K562 (cell line): ENCODE results near the gene GLTPD2. TPM values are rescaled to one million over a fixed set of nuclear protein-coding genes. Genes with fewer than 3 reads are reported as not detected.

Source experiments
- BMI1 ChIP-seq: fragments of 150-350 bp; IDR thresholded peaks from 2 replicates; pipeline ENCODE4 v1.6.1; 2014; ENCODE audit warnings: low read length
- GATAD2B ChIP-seq: fragments of 450-650 bp; IDR thresholded peaks from 2 replicates; pipeline ENCODE4 v1.6.1; 2017; ENCODE audit warnings: mild to moderate bottlenecking, borderline replicate concordance
- GTF2E2 ChIP-seq: fragments of 200-800 bp; sonication (Bioruptor generic); IDR thresholded peaks from 2 replicates; pipeline ENCODE4 v1.6.1; 2016; ENCODE audit warnings: missing genetic modification characterization, missing compliant biosample characterization
- JUND ChIP-seq, 2 experiments: IDR thresholded peaks; 2 replicates in 1 of 2; 3 replicates in 1 of 2; pipeline ENCODE4 v1.6.1; 2011; ENCODE audit warnings: borderline replicate concordance in 2 of 2, low read depth in 2 of 2, low read length in 2 of 2, improper control_type of control experiment in 1 of 2, missing biosample characterization in 1 of 2, missing genetic modification characterization in 1 of 2, missing genetic modification reagents in 1 of 2
- PHB ChIP-seq: fragments of 250-450 bp; sonication (Bioruptor Pico); IDR thresholded peaks from 2 replicates; pipeline ENCODE4 v1.5.0; 2021
- PRPF4 ChIP-seq: fragments of 200-400 bp; formaldehyde crosslinking; IDR thresholded peaks from one replicate; pipeline ENCODE4 v1.6.1; 2017; ENCODE audit warnings: low read length, low read depth, mild to moderate bottlenecking; ENCODE audit not compliant: insufficient read depth, poor library complexity, severe bottlenecking
- RBM17 ChIP-seq: fragments of 200-400 bp; formaldehyde crosslinking; IDR thresholded peaks from 2 replicates; pipeline ENCODE4 v1.6.1; 2017; ENCODE audit warnings: low read depth, mild to moderate bottlenecking, low read length, borderline replicate concordance
- SMAD3 ChIP-seq: fragments of 450-650 bp; formaldehyde crosslinking; conservative IDR thresholded peaks from 2 replicates; pipeline ENCODE4 v1.4.0; 2020; ENCODE audit warnings: mild to moderate bottlenecking
- ZNF766 ChIP-seq: fragments of 200-800 bp; sonication (Bioruptor generic); conservative IDR thresholded peaks from 2 replicates; pipeline ENCODE4 v1.6.1; 2016; ENCODE audit warnings: missing genetic modification characterization, missing compliant biosample characterization
- polyA plus RNA-seq, 8 experiments: library from polyadenylated mRNA; depleted of rRNA in 4 of 8; stranded (reverse) in 5 of 8; unstranded in 3 of 8; fragments of >200 nt; fragmentation: Nextera tagmentation in 2 of 8; fragmentation: Illumina TruSeq in 1 of 8; extraction: Ambion mirVana in 2 of 8; extraction: Trizol in 1 of 8; gene quantifications; 2 replicates each; pipeline versions ENCODE4 v1.2.1 to v1.2.3, GENCODE V29; 2011 to 2014; ENCODE audit warnings: inconsistent platforms in 1 of 8, missing spikeins in 1 of 8
- total RNA-seq, 7 experiments: library from RNA; depleted of rRNA in 6 of 7; stranded (reverse); fragments of >200 nt in 6 of 7; fragmentation: Illumina TruSeq in 2 of 7; extraction: Trizol in 2 of 7; gene quantifications; 2 replicates each; pipeline versions ENCODE4 v1.2.1 to v1.2.3, GENCODE V29; 2011 to 2021; ENCODE audit warnings: low replicate concordance in 1 of 7
- TF ChIP-seq, protein P1 (sequence below): sonication (generic); formaldehyde crosslinking; IDR thresholded peaks from 2 replicates; pipeline ENCODE4 v1.4.0; 2020; ENCODE audit warnings: mild to moderate bottlenecking, missing genetic modification reagents
- TF ChIP-seq, protein P2 (sequence below): sonication (generic); formaldehyde crosslinking; IDR thresholded peaks from 2 replicates; pipeline ENCODE4 v1.8.0; 2022; ENCODE audit warnings: mild to moderate bottlenecking, missing genetic modification reagents
- TF ChIP-seq, protein P3 (sequence below): fragments of 450-650 bp; IDR thresholded peaks from 2 replicates; pipeline ENCODE4 v1.6.1; 2016; ENCODE audit warnings: low read depth

GLTPD2 gene
- total and polyA plus RNA-seq, 9 of the 15 experiments (the other 6 are each of a cell fraction or from before 2014, with no cell fraction given) = not detected

DNA sequence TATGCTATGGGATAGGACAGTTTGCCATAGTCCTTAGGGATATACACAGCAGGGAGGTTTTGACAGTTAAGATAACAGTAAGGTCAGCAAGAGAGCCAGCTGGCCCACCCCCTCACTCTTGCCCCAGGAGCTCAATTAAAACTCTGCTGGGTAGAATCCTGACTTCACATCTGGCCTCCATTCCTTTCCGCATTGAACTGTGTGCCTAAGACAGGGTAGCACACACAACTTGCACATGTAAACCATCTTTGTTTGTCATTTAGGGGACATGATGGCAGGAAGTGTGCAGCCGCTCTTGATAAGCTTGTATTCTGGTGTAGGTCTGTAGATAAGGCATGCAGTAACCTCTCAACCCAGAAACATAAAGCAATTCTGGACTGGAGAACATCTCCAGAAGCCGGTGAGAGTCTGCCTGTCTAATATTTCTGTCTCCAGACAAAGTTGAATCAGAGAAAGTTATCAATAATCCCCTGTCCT is 49.6 kb downstream of the GLTPD2 start (continued):
- TF ChIP-seq, protein P1, sequence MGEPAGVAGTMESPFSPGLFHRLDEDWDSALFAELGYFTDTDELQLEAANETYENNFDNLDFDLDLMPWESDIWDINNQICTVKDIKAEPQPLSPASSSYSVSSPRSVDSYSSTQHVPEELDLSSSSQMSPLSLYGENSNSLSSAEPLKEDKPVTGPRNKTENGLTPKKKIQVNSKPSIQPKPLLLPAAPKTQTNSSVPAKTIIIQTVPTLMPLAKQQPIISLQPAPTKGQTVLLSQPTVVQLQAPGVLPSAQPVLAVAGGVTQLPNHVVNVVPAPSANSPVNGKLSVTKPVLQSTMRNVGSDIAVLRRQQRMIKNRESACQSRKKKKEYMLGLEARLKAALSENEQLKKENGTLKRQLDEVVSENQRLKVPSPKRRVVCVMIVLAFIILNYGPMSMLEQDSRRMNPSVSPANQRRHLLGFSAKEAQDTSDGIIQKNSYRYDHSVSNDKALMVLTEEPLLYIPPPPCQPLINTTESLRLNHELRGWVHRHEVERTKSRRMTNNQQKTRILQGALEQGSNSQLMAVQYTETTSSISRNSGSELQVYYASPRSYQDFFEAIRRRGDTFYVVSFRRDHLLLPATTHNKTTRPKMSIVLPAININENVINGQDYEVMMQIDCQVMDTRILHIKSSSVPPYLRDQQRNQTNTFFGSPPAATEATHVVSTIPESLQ = no peak
- TF ChIP-seq GTF2E2 (tag) (no peak), JUND (IDR thresholded peaks at IDR 0.05; ENCODE audit: borderline replicate concordance, low read depth, low read length) (no peak), JUND (tag; IDR thresholded peaks at IDR 0.05; ENCODE audit: borderline replicate concordance, low read depth, low read length) (peak; percentile 7; the same call in 1 of the 3 replicates), PHB (no peak), ZNF766 (0 out of 2 replicates have a peak, but pooled peaks have one; percentile 21), PRPF4 (no peak), BMI1 (no peak), SMAD3 (CRISPR knock-in tag) (no peak), GATAD2B (no peak), RBM17 (no peak)
- TF ChIP-seq, protein P2, sequence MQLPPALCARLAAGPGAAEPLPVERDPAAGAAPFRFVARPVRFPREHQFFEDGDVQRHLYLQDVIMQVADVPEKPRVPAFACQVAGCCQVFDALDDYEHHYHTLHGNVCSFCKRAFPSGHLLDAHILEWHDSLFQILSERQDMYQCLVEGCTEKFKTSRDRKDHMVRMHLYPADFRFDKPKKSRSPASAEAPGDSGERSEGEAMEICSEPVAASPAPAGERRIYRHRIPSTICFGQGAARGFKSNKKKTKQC (CRISPR knock-in tag) = no peak
- TF ChIP-seq, protein P3, sequence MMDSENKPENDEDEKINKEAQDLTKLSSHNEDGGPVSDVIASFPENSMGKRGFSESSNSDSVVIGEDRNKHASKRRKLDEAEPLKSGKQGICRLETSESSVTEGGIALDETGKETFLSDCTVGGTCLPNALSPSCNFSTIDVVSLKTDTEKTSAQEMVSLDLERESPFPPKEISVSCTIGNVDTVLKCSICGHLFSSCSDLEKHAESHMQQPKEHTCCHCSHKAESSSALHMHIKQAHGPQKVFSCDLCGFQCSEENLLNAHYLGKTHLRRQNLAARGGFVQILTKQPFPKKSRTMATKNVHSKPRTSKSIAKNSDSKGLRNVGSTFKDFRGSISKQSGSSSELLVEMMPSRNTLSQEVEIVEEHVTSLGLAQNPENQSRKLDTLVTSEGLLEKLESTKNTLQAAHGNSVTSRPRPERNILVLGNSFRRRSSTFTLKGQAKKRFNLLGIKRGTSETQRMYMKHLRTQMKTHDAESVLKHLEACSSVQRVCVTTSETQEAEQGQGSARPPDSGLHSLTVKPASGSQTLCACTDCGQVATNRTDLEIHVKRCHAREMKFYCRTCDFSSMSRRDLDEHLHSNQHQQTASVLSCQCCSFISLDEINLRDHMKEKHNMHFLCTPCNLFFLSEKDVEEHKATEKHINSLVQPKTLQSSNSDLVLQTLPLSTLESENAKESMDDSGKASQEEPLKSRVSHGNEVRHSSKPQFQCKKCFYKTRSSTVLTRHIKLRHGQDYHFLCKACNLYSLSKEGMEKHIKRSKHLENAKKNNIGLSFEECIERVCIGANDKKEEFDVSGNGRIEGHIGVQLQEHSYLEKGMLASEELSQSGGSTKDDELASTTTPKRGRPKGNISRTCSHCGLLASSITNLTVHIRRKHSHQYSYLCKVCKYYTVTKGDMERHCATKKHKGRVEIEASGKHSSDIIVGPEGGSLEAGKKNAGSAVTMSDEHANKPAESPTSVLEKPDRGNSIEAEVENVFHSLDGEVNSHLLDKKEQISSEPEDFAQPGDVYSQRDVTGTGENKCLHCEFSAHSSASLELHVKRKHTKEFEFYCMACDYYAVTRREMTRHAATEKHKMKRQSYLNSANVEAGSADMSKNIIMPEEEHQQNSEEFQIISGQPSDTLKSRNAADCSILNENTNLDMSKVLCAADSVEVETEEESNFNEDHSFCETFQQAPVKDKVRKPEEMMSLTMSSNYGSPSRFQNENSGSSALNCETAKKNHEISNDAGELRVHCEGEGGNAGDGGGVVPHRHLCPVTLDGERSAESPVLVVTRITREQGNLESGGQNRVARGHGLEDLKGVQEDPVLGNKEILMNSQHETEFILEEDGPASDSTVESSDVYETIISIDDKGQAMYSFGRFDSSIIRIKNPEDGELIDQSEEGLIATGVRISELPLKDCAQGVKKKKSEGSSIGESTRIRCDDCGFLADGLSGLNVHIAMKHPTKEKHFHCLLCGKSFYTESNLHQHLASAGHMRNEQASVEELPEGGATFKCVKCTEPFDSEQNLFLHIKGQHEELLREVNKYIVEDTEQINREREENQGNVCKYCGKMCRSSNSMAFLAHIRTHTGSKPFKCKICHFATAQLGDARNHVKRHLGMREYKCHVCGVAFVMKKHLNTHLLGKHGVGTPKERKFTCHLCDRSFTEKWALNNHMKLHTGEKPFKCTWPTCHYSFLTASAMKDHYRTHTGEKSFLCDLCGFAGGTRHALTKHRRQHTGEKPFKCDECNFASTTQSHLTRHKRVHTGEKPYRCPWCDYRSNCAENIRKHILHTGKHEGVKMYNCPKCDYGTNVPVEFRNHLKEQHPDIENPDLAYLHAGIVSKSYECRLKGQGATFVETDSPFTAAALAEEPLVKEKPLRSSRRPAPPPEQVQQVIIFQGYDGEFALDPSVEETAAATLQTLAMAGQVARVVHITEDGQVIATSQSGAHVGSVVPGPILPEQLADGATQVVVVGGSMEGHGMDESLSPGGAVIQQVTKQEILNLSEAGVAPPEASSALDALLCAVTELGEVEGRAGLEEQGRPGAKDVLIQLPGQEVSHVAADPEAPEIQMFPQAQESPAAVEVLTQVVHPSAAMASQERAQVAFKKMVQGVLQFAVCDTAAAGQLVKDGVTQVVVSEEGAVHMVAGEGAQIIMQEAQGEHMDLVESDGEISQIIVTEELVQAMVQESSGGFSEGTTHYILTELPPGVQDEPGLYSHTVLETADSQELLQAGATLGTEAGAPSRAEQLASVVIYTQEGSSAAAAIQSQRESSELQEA = no peak
